Testis (tissue), 2 donors: Measurements from ENCODE around the gene COX6B2.

Experiments used
- CTCF ChIP-seq, 3 experiments: fragments of 450-650 bp in 2 of 3; fragments of 200-600 bp in 1 of 3; sonication (generic) in 1 of 3; IDR thresholded peaks; one replicate each; pipeline ENCODE4 v1.5.1; 2016 to 2019; ENCODE audit warnings: antibody characterized with exemption in 3 of 3, mild to moderate bottlenecking in 2 of 3, moderate library complexity in 1 of 3
- POLR2A ChIP-seq: fragments of 450-650 bp; IDR thresholded peaks from one replicate; pipeline ENCODE4 v1.6.1; 2017; ENCODE audit warnings: antibody characterized with exemption, mild to moderate bottlenecking, moderate library complexity

- TF ChIP-seq CTCF (IDR thresholded peaks at IDR 0.05) (peak in 2 of 3 experiments; percentile 42 to 64), POLR2A (peak; percentile 89)
Measured at GRCh38 chr19:55339105-55339888, 15.2 kb downstream of the COX6B2 start, which contains the start of gene KMT5C.
